H9 (cell line): ENCODE results near the gene APOL4. TPM values are rescaled to one million over a fixed set of nuclear protein-coding genes. Genes with fewer than 3 reads are reported as not detected.

ENCODE experiments used
- DNase-seq: peaks from one replicate; pipeline ENCODE4 v3.0.0-alpha.2; 2017
- H2AFZ ChIP-seq: one replicate; pipeline ENCODE4 v1.6.1; 2013; ENCODE audit warnings: mild to moderate bottlenecking, low read length, control low read depth, moderate library complexity
- H2AK5ac ChIP-seq: 2 replicates; pipeline ENCODE4 v1.6.1; 2013; ENCODE audit warnings: low read length, control low read depth, mixed read lengths; ENCODE audit not compliant: insufficient read length
- H2BK120ac ChIP-seq: one replicate; pipeline ENCODE4 v1.6.1; 2013; ENCODE audit warnings: low read depth, mild to moderate bottlenecking, low read length, control low read depth, inconsistent platforms; ENCODE audit not compliant: poor library complexity, severe bottlenecking
- H2BK12ac ChIP-seq: 2 replicates; pipeline ENCODE4 v1.6.1; 2013; ENCODE audit warnings: low read length, control low read depth, mixed read lengths, low read depth; ENCODE audit not compliant: insufficient read length
- H2BK15ac ChIP-seq: 2 replicates; pipeline ENCODE4 v1.6.1; 2013; ENCODE audit warnings: low read depth, low read length, control low read depth
- H2BK20ac ChIP-seq: one replicate; pipeline ENCODE4 v1.6.1; 2013; ENCODE audit warnings: low read depth, mild to moderate bottlenecking, low read length, control low read depth, inconsistent platforms; ENCODE audit not compliant: poor library complexity, severe bottlenecking
- H2BK5ac ChIP-seq: 2 replicates; pipeline ENCODE4 v1.6.1; 2013; ENCODE audit warnings: low read length, control low read depth, mixed read lengths; ENCODE audit not compliant: insufficient read length
- H3K14ac ChIP-seq: 2 replicates; pipeline ENCODE4 v1.6.1; 2013; ENCODE audit warnings: low read length, control low read depth; ENCODE audit not compliant: insufficient read depth
- H3K18ac ChIP-seq: 2 replicates; pipeline ENCODE4 v1.6.1; 2013; ENCODE audit warnings: low read depth, mild to moderate bottlenecking, mixed read lengths, low read length, control low read depth; ENCODE audit not compliant: insufficient read length
- H3K23ac ChIP-seq: 2 replicates; pipeline ENCODE4 v1.6.1; 2013; ENCODE audit warnings: low read length, control low read depth, mixed read lengths, low read depth; ENCODE audit not compliant: insufficient read length
- H3K23me2 ChIP-seq: 2 replicates; pipeline ENCODE4 v1.6.1; 2013; ENCODE audit warnings: low read depth, mild to moderate bottlenecking, mixed read lengths, low read length, control low read depth; ENCODE audit not compliant: insufficient read length, poor library complexity, severe bottlenecking
- H3K27ac ChIP-seq: 2 replicates; pipeline ENCODE4 v1.5.1; 2013; ENCODE audit warnings: low read length, control low read depth, mixed read lengths, low read depth; ENCODE audit not compliant: insufficient read length
- H3K27me3 ChIP-seq: 2 replicates; pipeline ENCODE4 v1.6.1; 2013; ENCODE audit warnings: low read length, control low read depth, inconsistent platforms; ENCODE audit not compliant: insufficient read depth
- H3K4ac ChIP-seq: 2 replicates; pipeline ENCODE4 v1.6.1; 2013; ENCODE audit warnings: low read depth, mild to moderate bottlenecking, control low read depth, inconsistent platforms, low read length, moderate library complexity
- H3K4me1 ChIP-seq: 2 replicates; pipeline ENCODE4 v1.6.1; 2013; ENCODE audit warnings: low read length, control low read depth, inconsistent platforms; ENCODE audit not compliant: insufficient read depth
- H3K4me2 ChIP-seq: 2 replicates; pipeline ENCODE4 v1.6.1; 2013; ENCODE audit warnings: low read length, control low read depth, mixed read lengths; ENCODE audit not compliant: insufficient read length, insufficient read depth
- H3K56ac ChIP-seq: 2 replicates; pipeline ENCODE4 v1.6.1; 2013; ENCODE audit warnings: low read depth, mild to moderate bottlenecking, mixed read lengths, low read length, control low read depth; ENCODE audit not compliant: insufficient read length
- H3K79me1 ChIP-seq: 2 replicates; pipeline ENCODE4 v1.6.1; 2013; ENCODE audit warnings: low read depth, mild to moderate bottlenecking, moderate library complexity, low read length, control low read depth, inconsistent platforms; ENCODE audit not compliant: insufficient read depth, poor library complexity, severe bottlenecking
- H3K79me2 ChIP-seq: 2 replicates; pipeline ENCODE4 v1.6.1; 2013; ENCODE audit warnings: low read length, control low read depth, inconsistent platforms; ENCODE audit not compliant: insufficient read depth
- H3K9ac ChIP-seq: 2 replicates; pipeline ENCODE4 v1.6.1; 2013; ENCODE audit warnings: low read length, control low read depth, mixed read lengths; ENCODE audit not compliant: insufficient read length; ENCODE audit errors: extremely low read depth
- H3K9me3 ChIP-seq: one replicate; pipeline ENCODE4 v1.6.1; 2013; ENCODE audit warnings: low read depth, low read length, inconsistent platforms; ENCODE audit not compliant: control insufficient read depth
- H3T11ph ChIP-seq: one replicate; pipeline ENCODE4 v1.6.1; 2013; ENCODE audit warnings: mild to moderate bottlenecking, low read length, control low read depth, inconsistent platforms
- H4K20me1 ChIP-seq: one replicate; pipeline ENCODE4 v1.6.1; 2013; ENCODE audit not compliant: control insufficient read depth, insufficient read length, insufficient read depth
- H4K5ac ChIP-seq: 2 replicates; pipeline ENCODE4 v1.6.1; 2013; ENCODE audit warnings: low read depth, mild to moderate bottlenecking, mixed read lengths, low read length, control low read depth; ENCODE audit not compliant: insufficient read length
- H4K8ac ChIP-seq: replicated peaks from 2 replicates; pipeline ENCODE4 v1.6.1; 2013; ENCODE audit warnings: low read length, control low read depth, mixed read lengths, low read depth; ENCODE audit not compliant: insufficient read length
- H4K91ac ChIP-seq: 2 replicates; pipeline ENCODE4 v1.6.1; 2013; ENCODE audit warnings: low read depth, mild to moderate bottlenecking, moderate library complexity, mixed read lengths, low read length, control low read depth; ENCODE audit not compliant: insufficient read length
- H3K27ac Mint-ChIP-seq, 3 experiments: 2 replicates in 2 of 3; 3 replicates in 1 of 3; pipeline ENCODE4 v1.8.0; 2020 to 2021; ENCODE audit warnings: mixed read lengths in 3 of 3, mild to moderate bottlenecking in 1 of 3, moderate library complexity in 1 of 3
- H3K27me3 Mint-ChIP-seq: 2 replicates; pipeline ENCODE4 v1.8.0; 2021; ENCODE audit warnings: low read depth, mild to moderate bottlenecking, moderate library complexity, mixed read lengths
- H3K36me3 Mint-ChIP-seq, 3 experiments: 2 replicates in 2 of 3; 3 replicates in 1 of 3; pipeline ENCODE4 v1.8.0; 2020 to 2021; ENCODE audit warnings: low read depth in 3 of 3, mixed read lengths in 3 of 3; ENCODE audit not compliant: insufficient read depth in 1 of 3
- H3K4me1 Mint-ChIP-seq, 2 experiments: 2 replicates each; pipeline ENCODE4 v1.8.0; 2020; ENCODE audit warnings: mixed read lengths in 2 of 2
- H3K4me3 Mint-ChIP-seq, 2 experiments: 2 replicates in 1 of 2; 3 replicates in 1 of 2; pipeline ENCODE4 v1.8.0; 2020 to 2021; ENCODE audit warnings: mild to moderate bottlenecking in 2 of 2, mixed read lengths in 2 of 2, moderate library complexity in 1 of 2
- H3K9me3 Mint-ChIP-seq, 2 experiments: 2 replicates in 1 of 2; 3 replicates in 1 of 2; pipeline ENCODE4 v1.8.0; 2020; ENCODE audit warnings: mild to moderate bottlenecking in 2 of 2, mixed read lengths in 2 of 2, moderate library complexity in 1 of 2
- WGBS: extraction: QIAGEN DNeasy Blood & Tissue Kit; methylation state at CpG from one replicate; pipeline ENCODE4 v1.1.7; 2013; ENCODE audit warnings: missing lambda C conversion rate, low lambda C conversion rate, mixed read lengths; ENCODE audit not compliant: insufficient read length; ENCODE audit errors: extremely low coverage; 5-methylcytosine and 5-hydroxymethylcytosine counted together
- total RNA-seq: library from RNA; stranded (reverse); gene quantifications from 2 replicates; pipeline ENCODE4 v1.2.1, GENCODE V29; 2021
- TF ChIP-seq, protein P1 (sequence below): fragments of 200-600 bp; sonication (generic); conservative IDR thresholded peaks from 3 replicates; pipeline ENCODE4 v1.8.0; 2021; ENCODE audit warnings: antibody characterized with exemption, mild to moderate bottlenecking

APOL4 gene
- total RNA-seq, 1 experiment from 2014 or later, result not detected

DNA sequence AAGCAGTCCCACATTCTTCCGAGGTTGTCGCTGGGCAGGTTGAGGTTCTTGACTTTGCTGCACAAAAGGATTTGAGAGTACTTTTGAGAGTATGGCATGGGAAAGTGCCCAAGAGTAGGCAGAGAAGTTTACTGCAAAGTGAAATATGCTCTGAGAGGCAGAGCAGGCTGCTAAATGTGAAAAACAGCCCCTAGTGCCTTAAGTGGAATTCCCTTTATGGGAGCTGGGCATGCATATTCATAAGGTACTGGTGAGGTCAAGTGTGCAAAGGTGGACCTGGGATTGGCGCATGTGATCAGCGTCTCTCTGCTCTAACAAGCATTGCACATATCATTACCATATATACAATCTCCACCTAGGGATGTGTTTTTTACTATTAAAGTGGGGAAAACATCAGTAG is 12.0 kb upstream of the APOL4 start:
- Mint-ChIP-seq H3K27me3 (peaks cover 28% of the 10 kb centered on the region), H3K27ac (no peak overlapping the region), H3K9me3 (peaks cover 8 to 24% of the 10 kb centered on the region in 2 experiments), H3K4me1 (peaks cover 0 to 3% of the 10 kb centered on the region in 2 experiments; a peak in 1 of 4 replicates), H3K4me3 (no peak overlapping the region), H3K36me3 (no peaks in the 10 kb centered on the region; a peak in 2 of 7 replicates)
- Histone ChIP-seq H3K79me1 (no peaks in the 10 kb centered on the region), H3K9me3 (no peaks in the 10 kb centered on the region), H3K56ac (no peak overlapping the region), H3T11ph (no peak overlapping the region), H3K23ac (no peak overlapping the region), H4K5ac (no peak overlapping the region), H4K8ac (no peak overlapping the region), H2BK15ac (no peak overlapping the region), H3K4me2 (no peak overlapping the region), H2AK5ac (no peak overlapping the region), H2AFZ (no peak overlapping the region), H2BK12ac (no peak overlapping the region), H3K18ac (no peak overlapping the region), H3K9ac (no peak overlapping the region), H2BK120ac (no peak overlapping the region), H3K23me2 (no peaks in the 10 kb centered on the region), H3K79me2 (no peaks in the 10 kb centered on the region), H3K27me3 (no peaks in the 10 kb centered on the region), H4K20me1 (no peaks in the 10 kb centered on the region), H4K91ac (no peak overlapping the region), H3K14ac (no peak overlapping the region), H3K27ac (no peak overlapping the region), H2BK5ac (no peak overlapping the region), H2BK20ac (no peak overlapping the region), H3K4ac (no peak overlapping the region), H3K4me1 (no peaks in the 10 kb centered on the region)
- WGBS, result no CpG with 5 or more reads among the region's 4 CpGs
- TF ChIP-seq, protein P1, sequence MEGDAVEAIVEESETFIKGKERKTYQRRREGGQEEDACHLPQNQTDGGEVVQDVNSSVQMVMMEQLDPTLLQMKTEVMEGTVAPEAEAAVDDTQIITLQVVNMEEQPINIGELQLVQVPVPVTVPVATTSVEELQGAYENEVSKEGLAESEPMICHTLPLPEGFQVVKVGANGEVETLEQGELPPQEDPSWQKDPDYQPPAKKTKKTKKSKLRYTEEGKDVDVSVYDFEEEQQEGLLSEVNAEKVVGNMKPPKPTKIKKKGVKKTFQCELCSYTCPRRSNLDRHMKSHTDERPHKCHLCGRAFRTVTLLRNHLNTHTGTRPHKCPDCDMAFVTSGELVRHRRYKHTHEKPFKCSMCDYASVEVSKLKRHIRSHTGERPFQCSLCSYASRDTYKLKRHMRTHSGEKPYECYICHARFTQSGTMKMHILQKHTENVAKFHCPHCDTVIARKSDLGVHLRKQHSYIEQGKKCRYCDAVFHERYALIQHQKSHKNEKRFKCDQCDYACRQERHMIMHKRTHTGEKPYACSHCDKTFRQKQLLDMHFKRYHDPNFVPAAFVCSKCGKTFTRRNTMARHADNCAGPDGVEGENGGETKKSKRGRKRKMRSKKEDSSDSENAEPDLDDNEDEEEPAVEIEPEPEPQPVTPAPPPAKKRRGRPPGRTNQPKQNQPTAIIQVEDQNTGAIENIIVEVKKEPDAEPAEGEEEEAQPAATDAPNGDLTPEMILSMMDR, result no peak
- DNase-seq, result no peak
